ENCODE results near the gene BCO1.
"Not testable (repeated sequence)": the region's sequence is repeated elsewhere in the genome, so short reads cannot be mapped to it uniquely, and the experiment has no call there.

The BCO1 gene

GRCh38 chr16:81210807-81211206, 27.7 kb upstream of the BCO1 start:
- DNase-seq (ENCODE audit: low read depth, low spot score), result no peak
- Histone ChIP-seq H3K4me3 (no peak overlapping the region), H3K27ac (no peak overlapping the region), H3K9me3 (ENCODE audit: low read depth, low read length) (no peaks in the 10 kb centered on the region), H3K36me3 (ENCODE audit: insufficient read depth, low read length) (no peaks in the 10 kb centered on the region), H3K9ac (ENCODE audit: insufficient read length) (no peak overlapping the region)
- TF ChIP-seq POLR2AphosphoS5 (IDR thresholded peaks at IDR 0.05; ENCODE audit: borderline replicate concordance, low read depth, low read length) (no peak), EZH2 (IDR thresholded peaks at IDR 0.05) (no peak), FOXP2 (optimal IDR thresholded peaks at IDR 0.05; ENCODE audit: control extremely low read depth, extremely low read length, insufficient read depth) (no peak)

GRCh38 chr16:81212830-81213465, 25.5 kb upstream of the BCO1 start:
- no peak overlapping the region for H3K9ac ChIP-seq (ENCODE audit: insufficient read length)
- no peak overlapping the region for H3K4me3 ChIP-seq
- DNase-seq (ENCODE audit: low read depth, low spot score), result no peak
- TF ChIP-seq POLR2AphosphoS5 (IDR thresholded peaks at IDR 0.05; ENCODE audit: borderline replicate concordance, low read depth, low read length) (no peak), FOXP2 (optimal IDR thresholded peaks at IDR 0.05; ENCODE audit: control extremely low read depth, extremely low read length, insufficient read depth) (no peak), EZH2 (IDR thresholded peaks at IDR 0.05) (no peak)
- H3K27ac ChIP-seq, result no peak overlapping the region
- no peaks in the 10 kb centered on the region for H3K36me3 ChIP-seq (ENCODE audit: insufficient read depth, low read length)
- no peaks in the 10 kb centered on the region for H3K9me3 ChIP-seq (ENCODE audit: low read depth, low read length)

GRCh38 chr16:81214745-81215166, 23.7 kb upstream of the BCO1 start:
- no peak for DNase-seq (ENCODE audit: low read depth, low spot score)

DNA sequence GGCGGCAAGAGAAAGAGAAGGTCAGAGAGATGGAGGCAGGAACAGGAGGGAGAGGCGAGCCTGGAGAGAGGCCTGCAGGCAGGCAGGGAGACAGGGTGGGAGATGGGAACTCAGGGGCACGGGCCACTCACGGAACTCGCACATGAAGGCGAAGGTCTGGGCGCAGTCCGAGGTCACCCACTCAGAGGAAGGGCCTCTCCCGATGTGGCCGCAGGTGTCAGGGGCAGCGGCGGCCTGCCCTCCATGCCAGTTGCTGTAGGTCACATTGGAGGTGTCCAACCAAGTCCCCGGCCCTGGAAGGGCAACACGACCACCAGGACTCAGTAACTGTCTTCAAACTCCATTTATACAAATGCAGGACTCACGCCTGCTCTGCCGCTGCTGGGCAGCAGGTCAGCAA, 22.4 kb upstream of the BCO1 start:
- TF ChIP-seq FOXP2 (optimal IDR thresholded peaks at IDR 0.05; ENCODE audit: control extremely low read depth, extremely low read length, insufficient read depth), result no peak
- no peak for TF ChIP-seq POLR2AphosphoS5 (IDR thresholded peaks at IDR 0.05; ENCODE audit: borderline replicate concordance, low read depth, low read length)
- TF ChIP-seq EZH2 (IDR thresholded peaks at IDR 0.05), result no peak

More at GRCh38 chr16:81214745-81215166, 23.7 kb upstream of the BCO1 start:
- Histone ChIP-seq H3K9me3 (ENCODE audit: low read depth, low read length) (no peaks in the 10 kb centered on the region), H3K9ac (ENCODE audit: insufficient read length) (no peak overlapping the region), H3K4me3 (no peak overlapping the region), H3K27ac (no peak overlapping the region), H3K36me3 (ENCODE audit: insufficient read depth, low read length) (no peaks in the 10 kb centered on the region)
- TF ChIP-seq EZH2 (IDR thresholded peaks at IDR 0.05) (no peak), FOXP2 (optimal IDR thresholded peaks at IDR 0.05; ENCODE audit: control extremely low read depth, extremely low read length, insufficient read depth) (no peak), POLR2AphosphoS5 (IDR thresholded peaks at IDR 0.05; ENCODE audit: borderline replicate concordance, low read depth, low read length) (no peak)

DNA sequence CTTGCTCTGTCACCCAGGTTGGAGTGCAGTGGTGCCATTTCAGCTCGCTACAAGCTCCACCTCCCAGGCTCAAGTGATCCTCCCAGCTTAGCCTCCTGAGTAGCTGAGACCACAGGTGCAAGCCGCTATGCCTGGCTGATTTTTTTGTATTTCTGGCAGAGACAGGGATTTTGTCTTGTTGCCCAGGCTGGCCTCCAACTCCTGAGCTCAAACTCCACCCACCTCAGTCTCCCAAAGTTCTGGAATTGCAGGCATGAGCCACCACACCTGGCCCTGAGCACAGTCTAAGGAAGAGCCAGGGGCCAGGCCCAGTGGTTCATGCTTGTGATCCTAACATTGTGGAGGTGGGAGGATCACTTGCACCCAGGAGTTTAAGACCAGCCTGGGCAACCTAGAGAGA, 21.8 kb upstream of the BCO1 start:
- Histone ChIP-seq H3K9me3 (ENCODE audit: low read depth, low read length) (no peaks in the 10 kb centered on the region), H3K27ac (no peak overlapping the region), H3K36me3 (ENCODE audit: insufficient read depth, low read length) (no peaks in the 10 kb centered on the region), H3K9ac (ENCODE audit: insufficient read length) (no peak overlapping the region), H3K4me3 (no peak overlapping the region)
- DNase-seq (ENCODE audit: low read depth, low spot score), result no peak
- TF ChIP-seq EZH2 (IDR thresholded peaks at IDR 0.05) (no peak), POLR2AphosphoS5 (IDR thresholded peaks at IDR 0.05; ENCODE audit: borderline replicate concordance, low read depth, low read length) (no peak), FOXP2 (optimal IDR thresholded peaks at IDR 0.05; ENCODE audit: control extremely low read depth, extremely low read length, insufficient read depth) (no peak)

More for the DNA sequence above, 22.4 kb upstream of the BCO1 start:
- Histone ChIP-seq H3K9ac (ENCODE audit: insufficient read length) (no peak overlapping the region), H3K36me3 (ENCODE audit: insufficient read depth, low read length) (no peaks in the 10 kb centered on the region), H3K27ac (no peak overlapping the region), H3K4me3 (no peak overlapping the region), H3K9me3 (ENCODE audit: low read depth, low read length) (no peaks in the 10 kb centered on the region)
- DNase-seq (ENCODE audit: low read depth, low spot score), result no peak

GRCh38 chr16:81219151-81219550, 19.3 kb upstream of the BCO1 start:
- Histone ChIP-seq H3K9me3 (ENCODE audit: low read depth, low read length) (no peaks in the 10 kb centered on the region), H3K27ac (no peak overlapping the region), H3K9ac (ENCODE audit: insufficient read length) (no peak overlapping the region), H3K36me3 (ENCODE audit: insufficient read depth, low read length) (no peaks in the 10 kb centered on the region), H3K4me3 (no peak overlapping the region)
- no peak for TF ChIP-seq POLR2AphosphoS5 (IDR thresholded peaks at IDR 0.05; ENCODE audit: borderline replicate concordance, low read depth, low read length)
- no peak for TF ChIP-seq FOXP2 (optimal IDR thresholded peaks at IDR 0.05; ENCODE audit: control extremely low read depth, extremely low read length, insufficient read depth)
- no peak for TF ChIP-seq EZH2 (IDR thresholded peaks at IDR 0.05)
- DNase-seq (ENCODE audit: low read depth, low spot score), result no peak

DNA sequence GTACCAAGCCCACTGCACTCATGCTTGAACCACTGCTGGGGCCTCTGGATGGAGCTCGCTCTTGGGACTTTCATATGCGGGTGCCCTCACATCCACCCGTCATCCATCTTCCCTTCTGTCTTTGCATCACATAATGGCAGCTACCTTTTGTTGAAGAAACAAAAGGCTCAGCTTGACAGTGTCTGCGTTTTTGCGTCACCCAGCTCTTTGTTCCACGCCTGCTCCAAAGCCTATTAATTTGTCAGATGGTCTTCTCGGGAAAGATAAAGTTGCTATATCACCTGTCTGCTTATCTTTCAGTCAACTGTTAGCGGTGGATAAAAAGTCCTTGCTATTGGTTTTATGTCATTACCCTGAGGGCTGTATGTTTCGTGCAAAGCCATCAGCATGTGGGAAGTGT, 18.1 kb upstream of the BCO1 start:
- Histone ChIP-seq H3K27ac (no peak overlapping the region), H3K9me3 (ENCODE audit: low read depth, low read length) (no peaks in the 10 kb centered on the region), H3K4me3 (no peak overlapping the region), H3K36me3 (ENCODE audit: insufficient read depth, low read length) (no peaks in the 10 kb centered on the region), H3K9ac (ENCODE audit: insufficient read length) (no peak overlapping the region)
- TF ChIP-seq POLR2AphosphoS5 (IDR thresholded peaks at IDR 0.05; ENCODE audit: borderline replicate concordance, low read depth, low read length) (no peak), FOXP2 (optimal IDR thresholded peaks at IDR 0.05; ENCODE audit: control extremely low read depth, extremely low read length, insufficient read depth) (no peak), EZH2 (IDR thresholded peaks at IDR 0.05) (no peak)
- DNase-seq (ENCODE audit: low read depth, low spot score), result no peak

DNA sequence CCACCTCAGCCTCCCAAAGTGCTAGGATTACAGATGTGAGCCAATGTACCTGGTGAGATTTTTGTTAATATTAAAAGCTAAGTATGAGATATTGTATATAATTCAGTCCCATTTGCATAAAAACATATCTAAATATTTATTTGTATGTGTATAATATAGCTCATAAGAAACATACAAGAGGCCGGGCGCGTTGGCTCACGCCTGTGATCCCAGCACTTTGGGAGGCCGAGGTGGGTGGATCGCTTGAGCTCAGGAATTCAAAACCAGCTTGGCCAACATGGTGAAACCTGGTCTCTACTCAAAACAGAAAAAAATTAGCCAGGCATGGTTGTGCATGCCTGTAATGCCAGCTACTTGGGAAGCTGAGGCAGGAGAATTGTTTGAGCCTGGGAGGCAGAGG, 16.8 kb upstream of the BCO1 start:
- H3K36me3 ChIP-seq (ENCODE audit: insufficient read depth, low read length), result no peaks in the 10 kb centered on the region

GRCh38 chr16:81224824-81225223, 13.7 kb upstream of the BCO1 start:
- H3K4me3 ChIP-seq, result no peak overlapping the region
- DNase-seq (ENCODE audit: low read depth, low spot score), result no peak
- H3K27ac ChIP-seq, result no peak overlapping the region
- TF ChIP-seq EZH2 (IDR thresholded peaks at IDR 0.05) (no peak), FOXP2 (optimal IDR thresholded peaks at IDR 0.05; ENCODE audit: control extremely low read depth, extremely low read length, insufficient read depth) (no peak)
- H3K9ac ChIP-seq (ENCODE audit: insufficient read length), result no peak overlapping the region
- no peaks in the 10 kb centered on the region for H3K9me3 ChIP-seq (ENCODE audit: low read depth, low read length)
- no peaks in the 10 kb centered on the region for H3K36me3 ChIP-seq (ENCODE audit: insufficient read depth, low read length)

More for the DNA sequence above, 16.8 kb upstream of the BCO1 start:
- TF ChIP-seq FOXP2 (optimal IDR thresholded peaks at IDR 0.05; ENCODE audit: control extremely low read depth, extremely low read length, insufficient read depth), result no peak
- no peak for TF ChIP-seq POLR2AphosphoS5 (IDR thresholded peaks at IDR 0.05; ENCODE audit: borderline replicate concordance, low read depth, low read length)
- TF ChIP-seq EZH2 (IDR thresholded peaks at IDR 0.05), result no peak
- Histone ChIP-seq H3K4me3 (no peak overlapping the region), H3K27ac (no peak overlapping the region), H3K9ac (ENCODE audit: insufficient read length) (no peak overlapping the region), H3K9me3 (ENCODE audit: low read depth, low read length) (no peaks in the 10 kb centered on the region)
- DNase-seq (ENCODE audit: low read depth, low spot score), result no peak

DNA sequence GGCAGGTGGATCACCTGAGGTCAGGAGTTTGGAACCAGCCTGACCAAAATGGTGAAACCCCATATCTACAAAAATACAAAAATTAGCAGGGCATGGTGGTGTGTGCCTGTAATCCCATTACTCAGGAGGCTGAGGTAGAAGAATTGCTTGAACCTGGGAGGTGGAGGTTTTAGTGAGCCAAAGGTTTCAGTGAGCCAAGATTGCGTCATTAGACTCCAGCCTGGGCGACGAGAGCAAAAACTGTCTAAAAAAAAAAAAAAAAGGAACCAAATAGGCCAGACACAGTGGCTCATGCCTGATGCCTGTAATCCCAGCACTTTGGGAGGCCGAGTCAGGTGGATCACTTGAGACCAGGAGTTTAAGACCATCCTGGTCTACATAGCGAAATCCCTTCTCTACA, 12.8 kb upstream of the BCO1 start:
- not testable (repeated sequence) for H3K27ac ChIP-seq; DNase-seq (ENCODE audit: low read depth, low spot score); H3K9ac ChIP-seq (ENCODE audit: insufficient read length); H3K9me3 ChIP-seq (ENCODE audit: low read depth, low read length); H3K4me3 ChIP-seq; H3K36me3 ChIP-seq (ENCODE audit: insufficient read depth, low read length)

Measured in SK-N-MC (cell line).